Measurements from ENCODE around the gene FBXW7.

DNA sequence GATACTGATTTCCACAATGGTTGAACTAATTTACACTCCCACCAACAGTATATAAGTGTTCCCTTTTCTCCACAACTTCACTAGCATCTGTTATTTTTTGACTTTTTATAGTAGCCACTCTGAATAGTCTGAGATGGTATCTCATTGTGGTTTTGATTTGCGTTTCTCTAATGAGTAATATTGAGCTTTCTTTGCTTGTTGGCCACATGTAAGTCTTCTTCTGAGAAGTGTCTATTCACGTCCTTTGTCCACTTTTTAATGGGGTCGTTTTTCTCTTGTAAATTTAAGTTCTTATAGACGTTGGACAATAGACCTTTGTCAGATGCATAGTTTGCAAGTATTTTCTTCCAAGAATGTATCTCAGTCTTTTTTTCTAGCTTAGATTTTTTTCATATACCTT is 10.0 kb downstream of the FBXW7 start:
- no peak for TF ChIP-seq POLR2A (IDR thresholded peaks at IDR 0.05)
- TF ChIP-seq, protein P1, sequence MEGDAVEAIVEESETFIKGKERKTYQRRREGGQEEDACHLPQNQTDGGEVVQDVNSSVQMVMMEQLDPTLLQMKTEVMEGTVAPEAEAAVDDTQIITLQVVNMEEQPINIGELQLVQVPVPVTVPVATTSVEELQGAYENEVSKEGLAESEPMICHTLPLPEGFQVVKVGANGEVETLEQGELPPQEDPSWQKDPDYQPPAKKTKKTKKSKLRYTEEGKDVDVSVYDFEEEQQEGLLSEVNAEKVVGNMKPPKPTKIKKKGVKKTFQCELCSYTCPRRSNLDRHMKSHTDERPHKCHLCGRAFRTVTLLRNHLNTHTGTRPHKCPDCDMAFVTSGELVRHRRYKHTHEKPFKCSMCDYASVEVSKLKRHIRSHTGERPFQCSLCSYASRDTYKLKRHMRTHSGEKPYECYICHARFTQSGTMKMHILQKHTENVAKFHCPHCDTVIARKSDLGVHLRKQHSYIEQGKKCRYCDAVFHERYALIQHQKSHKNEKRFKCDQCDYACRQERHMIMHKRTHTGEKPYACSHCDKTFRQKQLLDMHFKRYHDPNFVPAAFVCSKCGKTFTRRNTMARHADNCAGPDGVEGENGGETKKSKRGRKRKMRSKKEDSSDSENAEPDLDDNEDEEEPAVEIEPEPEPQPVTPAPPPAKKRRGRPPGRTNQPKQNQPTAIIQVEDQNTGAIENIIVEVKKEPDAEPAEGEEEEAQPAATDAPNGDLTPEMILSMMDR (IDR thresholded peaks at IDR 0.05) = no peak

All from thyroid gland (tissue), 4 donors.